Thoracic aorta (tissue), 2 donors: Measurements from ENCODE around the gene THRSP. TPM values are rescaled to one million over a fixed set of nuclear protein-coding genes. Genes with fewer than 3 reads are reported as not detected.
"Not testable (repeated sequence)": the region's sequence is repeated elsewhere in the genome, so short reads cannot be mapped to it uniquely, and the experiment has no call there.

ENCODE experiments used
- ATAC-seq: fragments of 150-250 bp; one replicate; pipeline ENCODE4 v1.8.0; 2017; ENCODE audit warnings: low read depth; ENCODE audit not compliant: insufficient number of reproducible peaks, low FRiP score
- DNase-seq: peaks from one replicate; pipeline ENCODE4 v3.0.0-alpha.2; 2020; ENCODE audit warnings: low spot score
- H3K27ac ChIP-seq, 2 donors: fragments of 200-600 bp; sonication (generic); 1 replicate in 1 of 2; 2 replicates in 1 of 2; pipeline ENCODE4 v1.5.1; 2016; ENCODE audit warnings: mild to moderate bottlenecking in 2 of 2, moderate library complexity in 2 of 2
- H3K27me3 ChIP-seq: fragments of 200-600 bp; sonication (generic); replicated peaks from 2 replicates; pipeline ENCODE4 v1.6.0; 2016; ENCODE audit warnings: mild to moderate bottlenecking; ENCODE audit not compliant: insufficient read depth
- H3K36me3 ChIP-seq: fragments of 200-600 bp; sonication (generic); one replicate; pipeline ENCODE4 v1.5.1; 2016
- H3K4me1 ChIP-seq, 2 donors: fragments of 200-600 bp; sonication (generic); 1 replicate in 1 of 2; 2 replicates in 1 of 2; pipeline versions ENCODE4 v1.5.1 to v1.6.0; 2016; ENCODE audit warnings: low read depth in 2 of 2, mild to moderate bottlenecking in 1 of 2; ENCODE audit not compliant: control insufficient read depth in 1 of 2
- H3K4me3 ChIP-seq: fragments of 200-600 bp; sonication (generic); 2 replicates; pipeline ENCODE4 v1.5.1; 2016; ENCODE audit warnings: mild to moderate bottlenecking
- H3K9me3 ChIP-seq: fragments of 200-600 bp; sonication (generic); 2 replicates; pipeline ENCODE4 v1.5.1; 2016
- CTCF ChIP-seq: fragments of 200-600 bp; sonication (generic); IDR thresholded peaks from one replicate; pipeline ENCODE4 v1.5.1; 2019; ENCODE audit warnings: antibody characterized with exemption
- total RNA-seq, 2 donors: library from RNA; depleted of rRNA; stranded (reverse); fragments of >200 nt; gene quantifications; one replicate each; pipeline versions ENCODE4 v1.1.0 to v1.2.3, GENCODE V29; 2016

Gene THRSP
- total RNA-seq, 2 donors from 2014 or later: 0.56 TPM; not detected in 1

GRCh38 chr11:78054971-78055370, 8.7 kb upstream of the THRSP start:
- Histone ChIP-seq H3K4me1 (no peaks in the 10 kb centered on the region), H3K36me3 (no peaks in the 10 kb centered on the region), H3K9me3 (no peaks in the 10 kb centered on the region), H3K27ac (no peak overlapping the region), H3K27me3 (no peaks in the 10 kb centered on the region), H3K4me3 (no peak overlapping the region)
- DNase-seq: no peak
- no peak for TF ChIP-seq CTCF
- no peak for ATAC-seq

GRCh38 chr11:78056093-78056492, 7.6 kb upstream of the THRSP start:
- Histone ChIP-seq H3K27ac (no peak overlapping the region), H3K36me3 (no peaks in the 10 kb centered on the region), H3K4me3 (no peak overlapping the region), H3K4me1 (peaks cover 1 to 10% of the 10 kb centered on the region in 2 donors), H3K27me3 (no peaks in the 10 kb centered on the region), H3K9me3 (no peaks in the 10 kb centered on the region)
- TF ChIP-seq CTCF: no peak
- DNase-seq (no peak), ATAC-seq (no peak)

- Histone ChIP-seq H3K9me3 (no peaks in the 10 kb centered on the region), H3K27me3 (no peaks in the 10 kb centered on the region), H3K4me3 (no peak overlapping the region), H3K27ac (no peak overlapping the region), H3K36me3 (no peaks in the 10 kb centered on the region), H3K4me1 (peaks cover 9 to 23% of the 10 kb centered on the region in 2 donors)
- DNase-seq (no peak), ATAC-seq (no peak)
- TF ChIP-seq CTCF: no peak
These were observed 6.1 kb upstream of the THRSP start for GRCh38 chr11:78057462-78058055.

- H3K9me3 ChIP-seq, H3K27me3 ChIP-seq, ATAC-seq, H3K27ac ChIP-seq, H3K4me3 ChIP-seq, H3K36me3 ChIP-seq, DNase-seq: not testable (repeated sequence)
- peaks cover 9 to 31% of the 10 kb centered on the region in 2 donors for H3K4me1 ChIP-seq
These were observed 3.8 kb upstream of the THRSP start for GRCh38 chr11:78059749-78060328.

DNA sequence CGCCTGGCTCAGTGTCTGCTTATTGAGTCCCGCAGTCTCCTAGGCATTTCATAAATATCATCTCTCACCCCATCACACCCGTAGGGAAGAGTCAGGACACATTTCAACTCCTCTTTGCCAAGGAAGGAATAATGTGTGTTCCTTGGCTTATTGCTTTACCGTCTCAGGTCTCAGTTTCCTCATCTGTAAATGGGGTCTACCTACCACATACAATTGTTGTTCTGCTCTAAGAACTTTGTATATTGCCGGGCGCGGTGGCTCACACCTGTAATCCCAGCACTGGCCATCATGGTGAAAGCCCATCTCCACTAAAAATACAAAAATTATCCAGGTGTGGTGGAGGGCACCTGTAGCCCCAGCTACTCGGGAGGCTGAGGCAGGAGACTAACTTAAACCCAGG, 3.1 kb upstream of the THRSP start:
- Histone ChIP-seq H3K9me3 (no peaks in the 10 kb centered on the region), H3K4me3 (no peak overlapping the region), H3K4me1 (peaks cover 9 to 31% of the 10 kb centered on the region in 2 donors), H3K36me3 (no peaks in the 10 kb centered on the region), H3K27me3 (no peaks in the 10 kb centered on the region), H3K27ac (peak overlapping the region in 1 of 2 donors; percentile 17)
- ATAC-seq (peak; percentile 17), DNase-seq (no peak)
- no peak for TF ChIP-seq CTCF
